Left cardiac atrium (tissue), 4 donors: ENCODE results near the gene KATNAL1. TPM values are rescaled to one million over a fixed set of nuclear protein-coding genes. Genes with fewer than 3 reads are reported as not detected.
A peak's percentile ranks its signal among the peaks of the same experiment; 100 is the strongest.

Source experiments
- ATAC-seq, 2 donors: fragments of 200-7000 bp; cut with Tn5 transposase; one replicate each; pipeline ENCODE4 v1.9.1; 2020; ENCODE audit warnings: mild to moderate bottlenecking in 2 of 2, moderate library complexity in 2 of 2
- DNase-seq: peaks from one replicate; pipeline ENCODE4 v3.0.0-alpha.2; 2020
- intact Hi-C, 2 donors: fragments of 100-400 bp; cut with DNase I; formaldehyde crosslinking; loops; one replicate each; pipeline versions ENCODE4 v1.14.1 to v1.15.1; 2022 to 2023
- long read RNA-seq: library from polyadenylated mRNA; unstranded; transcript quantifications from one replicate; pipeline ENCODE4 v2.0.0, GENCODE V29; 2021
- total RNA-seq, 2 donors: library from RNA; stranded (reverse); fragmentation: NEBNext Ultra II Directional; extraction: Animal tissue kit (Norgen Biotek cat#: 25700); gene quantifications; one replicate each; pipeline ENCODE4 v1.2.1, GENCODE V29; 2021
- donor health status: DM: no; HTN: yes; CAD: no.
- donor health status: DM: no; HTN: yes; CAD: no; lungs with severe emphysema.
- donor health status: DM: yes; HTN: yes; CAD: no.
- donor health status: Dilated cardiomyopathy.

The KATNAL1 gene
- 10 to 100 TPM; 41.9 to 42.1 TPM for total RNA-seq
- long read RNA-seq, full-length matches to known transcripts: 19 of 25 reads
- long read RNA-seq, partial matches to known transcripts: 3 of 25 reads
- long read RNA-seq, other reads (novel, unspliced or antisense): 3 of 25 reads

DNA sequence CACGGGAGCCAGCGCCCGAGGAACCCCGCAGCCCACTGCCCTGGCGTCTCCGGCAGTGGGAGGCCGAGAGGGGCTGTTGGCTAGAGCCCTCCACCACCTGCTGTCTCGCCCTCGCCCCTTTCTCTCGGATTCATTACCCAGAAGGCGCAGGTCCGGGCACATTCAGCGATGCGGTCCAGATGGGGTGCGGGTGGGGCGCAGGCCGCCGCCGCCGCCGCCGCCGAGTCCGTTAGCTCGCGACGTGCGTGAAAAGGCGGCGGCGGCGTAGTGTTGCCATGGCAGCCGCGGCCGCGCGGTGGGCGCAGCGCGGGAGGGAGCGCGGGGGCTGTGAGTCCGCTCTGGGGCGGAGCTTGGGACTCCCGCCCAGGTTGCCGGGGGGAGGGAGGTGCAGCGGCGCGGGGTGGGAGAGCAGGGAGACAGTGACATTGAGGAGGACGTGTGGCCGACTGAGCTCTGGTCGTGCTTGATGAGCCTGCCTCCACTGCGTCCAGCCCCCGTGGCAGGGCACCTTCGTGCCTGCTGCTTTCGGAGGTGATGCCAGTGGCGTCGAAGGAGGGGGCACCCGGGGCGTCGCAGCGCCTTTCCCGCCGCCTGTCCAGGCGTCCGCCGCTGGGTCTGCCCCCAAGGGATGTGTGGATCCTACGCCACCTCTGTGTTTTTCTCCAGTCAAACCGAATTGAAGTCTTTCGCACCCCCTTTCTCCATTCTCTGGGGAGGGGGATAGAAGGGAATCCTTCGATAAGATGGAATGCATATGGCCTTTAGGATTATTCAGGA, at the start of gene KATNAL1:
Gene KATNAL1 (minus strand): TSS at position 358 of the 777 bp plus-strand sequence. CDS start 23,774 bp downstream, outside the sequence.
- intact Hi-C loops: loop anchor here in 1 of 2 donors (2.0 kb wide), 1 partner anchor 33 kb away; no protein-coding TSS in a partner anchor
- ATAC-seq: peak; percentile 94 to 95

DNA sequence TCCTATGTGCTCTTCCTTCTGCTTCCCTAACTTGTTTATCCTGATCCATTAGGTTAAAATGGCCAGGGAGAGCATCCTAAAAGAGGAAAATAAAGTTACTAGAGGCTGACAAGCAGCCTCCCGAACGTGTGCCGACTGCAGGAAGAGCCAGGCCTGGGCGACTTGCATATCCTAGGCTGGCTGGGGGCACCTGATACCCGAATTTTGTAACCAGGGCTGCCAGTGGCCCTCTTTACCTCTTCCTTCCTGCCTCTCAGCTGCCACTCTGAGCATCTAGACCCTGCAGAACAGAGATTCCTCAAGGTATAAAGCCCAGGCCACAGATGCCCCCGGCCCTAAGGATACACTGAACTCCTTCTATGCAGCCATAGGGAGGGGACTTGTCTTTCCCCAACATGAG, 48.5 kb upstream of the KATNAL1 start:
- ATAC-seq: no peak
- DNase-seq: no peak
- intact Hi-C loops: no loop called here

More for the DNA sequence above, at the start of gene KATNAL1:
- DNase-seq: peak; percentile 85

DNA sequence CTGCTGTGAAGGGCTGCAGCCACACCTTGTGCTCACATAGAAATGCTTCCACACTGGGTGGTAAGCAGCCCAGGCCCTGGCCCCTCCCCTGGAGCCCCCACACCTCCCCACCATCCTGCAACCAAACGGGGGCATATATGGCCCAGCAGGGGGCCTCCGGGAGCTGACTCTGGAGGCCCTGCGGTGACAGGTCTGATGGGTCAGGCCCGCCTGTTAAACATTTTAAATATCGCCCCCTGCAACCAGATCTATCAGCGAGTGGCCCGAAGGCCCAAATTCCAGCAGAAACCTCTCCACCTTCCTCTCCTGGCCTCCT, 48.0 kb upstream of the KATNAL1 start:
- intact Hi-C loops: no loop called here
- DNase-seq (no peak), ATAC-seq (peak; percentile 63 to 71)

DNA sequence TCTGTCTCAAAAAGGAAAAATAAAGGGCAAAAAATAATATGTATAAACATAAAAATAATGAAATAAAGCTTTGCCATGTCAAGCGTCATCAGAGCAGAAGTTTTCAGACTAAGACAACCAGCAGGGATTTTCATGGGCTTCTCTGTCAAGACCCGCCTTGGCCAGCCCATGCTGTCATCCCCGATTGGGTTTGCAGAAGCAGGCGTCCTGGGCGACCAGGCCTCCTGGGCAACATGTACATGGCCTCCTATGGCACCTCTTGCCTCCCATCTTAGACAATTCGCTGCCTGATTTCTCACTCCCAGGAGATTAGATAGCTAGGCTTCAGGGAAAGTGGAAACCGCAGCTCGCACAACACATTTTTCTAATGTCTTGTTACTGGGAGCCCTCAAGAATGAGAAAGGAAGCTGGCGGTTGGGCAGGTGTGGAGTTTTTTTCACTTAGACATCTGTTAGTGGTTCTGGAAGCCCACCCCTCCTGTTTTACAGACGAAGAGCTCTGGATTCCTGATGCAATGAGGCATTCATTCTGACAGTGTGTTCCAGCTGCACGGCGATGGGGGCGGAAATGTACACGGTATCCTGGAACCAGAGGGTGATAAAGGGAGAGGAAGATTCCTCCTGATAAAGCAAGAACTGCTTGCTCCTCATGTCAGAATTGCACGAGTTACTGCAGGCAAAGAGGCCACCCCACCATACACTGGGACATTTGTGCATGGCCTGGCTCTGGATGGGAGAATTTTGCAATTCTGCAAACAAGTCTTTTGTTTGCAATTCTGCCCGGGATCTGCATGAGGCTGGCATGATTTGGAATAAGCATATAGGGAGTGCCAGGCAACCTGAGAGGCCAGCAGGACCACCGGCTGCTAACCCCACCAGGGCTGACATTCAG, 47.4 kb upstream of the KATNAL1 start:
- ATAC-seq (peak in 1 of 2 donors; percentile 7), DNase-seq (no peak)
- intact Hi-C loops: no loop called here

- ATAC-seq (no peak), DNase-seq (no peak)
- intact Hi-C loops: no loop called here
These were observed 46.3 kb upstream of the KATNAL1 start for GRCh38 chr13:30353471-30354215.

- ATAC-seq (no peak), DNase-seq (no peak)
- intact Hi-C loops: no loop called here
These were observed 45.7 kb upstream of the KATNAL1 start for GRCh38 chr13:30353060-30353459.

- ATAC-seq (no peak), DNase-seq (no peak)
- intact Hi-C loops: no loop called here
These were observed 44.8 kb upstream of the KATNAL1 start for GRCh38 chr13:30352121-30352520.

DNA sequence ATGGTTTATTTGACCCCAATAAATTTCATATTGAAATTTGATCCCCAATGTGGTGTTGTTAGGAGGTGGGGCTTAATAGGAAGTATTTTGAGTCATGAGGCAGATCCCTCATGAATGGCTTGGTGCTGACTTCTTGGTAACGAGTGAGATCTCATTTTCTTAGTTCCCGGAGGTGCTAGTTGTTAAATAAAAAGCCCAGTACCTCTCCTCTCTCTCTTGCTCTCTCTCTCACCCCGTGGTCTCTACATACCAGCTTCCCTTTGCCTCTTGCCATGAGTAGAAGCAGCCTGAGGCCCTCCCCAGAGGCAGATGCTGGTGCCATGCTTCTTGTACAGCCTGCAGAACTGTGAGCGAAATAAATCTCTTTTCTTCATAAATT, 39.4 kb upstream of the KATNAL1 start:
- intact Hi-C loops: no loop called here
- no peak for ATAC-seq
- no peak for DNase-seq

- intact Hi-C loops: no loop called here
- ATAC-seq (peak in 1 of 2 donors; percentile 23), DNase-seq (no peak)
These were observed 38.9 kb upstream of the KATNAL1 start for GRCh38 chr13:30346153-30346788.

GRCh38 chr13:30345426-30346100, 38.2 kb upstream of the KATNAL1 start:
- DNase-seq (no peak), ATAC-seq (no peak)
- intact Hi-C loops: no loop called here

GRCh38 chr13:30341815-30342570, 34.6 kb upstream of the KATNAL1 start:
- DNase-seq: peak; percentile 90
- ATAC-seq: peak; percentile 81 to 84
- intact Hi-C loops: loop anchor here in 1 of 2 donors (2.0 kb wide), 1 partner anchor 35 kb away; the partner anchor contains the start of gene KATNAL1

GRCh38 chr13:30340331-30341250, 33.2 kb upstream of the KATNAL1 start:
- DNase-seq (peak; percentile 84), ATAC-seq (peak; percentile 87 to 91)
- intact Hi-C loops: loop anchor here in 1 of 2 donors (2.0 kb wide), 1 partner anchor 34 kb away; the partner anchor contains the start of gene KATNAL1

GRCh38 chr13:30339738-30340330, 32.5 kb upstream of the KATNAL1 start:
- ATAC-seq (peak; percentile 50 to 56), DNase-seq (no peak)
- intact Hi-C loops: loop anchor here in 1 of 2 donors (2.0 kb wide), 1 partner anchor 33 kb away; the partner anchor contains the start of gene KATNAL1

GRCh38 chr13:30338952-30339351, 31.6 kb upstream of the KATNAL1 start:
- intact Hi-C loops: no loop called here
- DNase-seq: no peak
- ATAC-seq: no peak

GRCh38 chr13:30338331-30338851, 31.0 kb upstream of the KATNAL1 start:
- DNase-seq: no peak
- no peak for ATAC-seq
- intact Hi-C loops: no loop called here
